Measurements from ENCODE around the gene NPAS3. TPM values are rescaled to one million over a fixed set of nuclear protein-coding genes. Genes with fewer than 3 reads are reported as not detected.

NPAS3 gene
- total RNA-seq, 1 experiment from 2014 or later = 0.35 TPM

- BruUV-seq (replicated peaks) = no TSS peak
- peak overlapping the region; percentile 35 for H3K4me3 Mint-ChIP-seq (ENCODE audit: unreplicated experiment)
- H3K27me3 Mint-ChIP-seq (ENCODE audit: insufficient read depth, unreplicated experiment) = peaks cover 42% of the 10 kb centered on the region
- no peak for DNase-seq (ENCODE audit: unreplicated experiment)
- no peaks in the 10 kb centered on the region for H3K9me3 Mint-ChIP-seq (ENCODE audit: unreplicated experiment)
- no peak overlapping the region for H3K27ac Mint-ChIP-seq (ENCODE audit: low read depth, unreplicated experiment)
- CTCF ChIA-PET = no interaction called here
- no peaks in the 10 kb centered on the region for H3K36me3 Mint-ChIP-seq (ENCODE audit: insufficient read depth, unreplicated experiment)
- H3K4me1 Mint-ChIP-seq (ENCODE audit: insufficient read depth, unreplicated experiment) = peaks cover 6% of the 10 kb centered on the region
- POLR2A ChIA-PET = no interaction called here
- TF ChIP-seq CTCF (IDR thresholded peaks at IDR 0.05; ENCODE audit: unreplicated experiment) = no peak
- intact Hi-C loops (cut with micrococcal nuclease) = loop anchor here (10.0 kb wide), 1 partner anchor 340 kb away; no protein-coding TSS in a partner anchor
Observed at GRCh38 chr14:32934881-32935633, 3.6 kb upstream of the NPAS3 start.

- no peak for TF ChIP-seq CTCF (IDR thresholded peaks at IDR 0.05; ENCODE audit: unreplicated experiment)
- peak; percentile 38 for DNase-seq (ENCODE audit: unreplicated experiment)
- CTCF ChIA-PET = interaction anchor here (0.5 kb wide), 2 partner anchors 229 to 1670 kb away, joined by 3 read pairs; no protein-coding TSS in a partner anchor
- peak overlapping the region; percentile 31 for H3K27ac Mint-ChIP-seq (ENCODE audit: low read depth, unreplicated experiment)
- peaks cover 6% of the 10 kb centered on the region for H3K4me1 Mint-ChIP-seq (ENCODE audit: insufficient read depth, unreplicated experiment)
- POLR2A ChIA-PET = interaction anchor here (0.6 kb wide), 1 partner anchor 14 kb away, joined by 4 read pairs; no protein-coding TSS in a partner anchor
- H3K36me3 Mint-ChIP-seq (ENCODE audit: insufficient read depth, unreplicated experiment) = no peaks in the 10 kb centered on the region
- intact Hi-C loops (cut with micrococcal nuclease) = loop anchor here (10.0 kb wide), 1 partner anchor 345 kb away; no protein-coding TSS in a partner anchor
- peaks cover 29% of the 10 kb centered on the region for H3K27me3 Mint-ChIP-seq (ENCODE audit: insufficient read depth, unreplicated experiment)
- BruUV-seq (replicated peaks) = no TSS peak
- peak overlapping the region; percentile 83 for H3K4me3 Mint-ChIP-seq (ENCODE audit: unreplicated experiment)
- H3K9me3 Mint-ChIP-seq (ENCODE audit: unreplicated experiment) = no peaks in the 10 kb centered on the region
Observed at GRCh38 chr14:32939254-32940065, 781 bp downstream of the NPAS3 start.

GRCh38 chr14:32940066-32940651, 1.5 kb downstream of the NPAS3 start:
- DNase-seq (ENCODE audit: unreplicated experiment) = no peak
- no TSS peak for BruUV-seq (replicated peaks)
- CTCF ChIA-PET = interaction anchor here (0.5 kb wide), 2 partner anchors 230 to 1671 kb away, joined by 3 read pairs; no protein-coding TSS in a partner anchor
- H3K9me3 Mint-ChIP-seq (ENCODE audit: unreplicated experiment) = no peaks in the 10 kb centered on the region
- peak overlapping the region; percentile 83 for H3K4me3 Mint-ChIP-seq (ENCODE audit: unreplicated experiment)
- H3K27ac Mint-ChIP-seq (ENCODE audit: low read depth, unreplicated experiment) = peak overlapping the region; percentile 31
- peaks cover 6% of the 10 kb centered on the region for H3K4me1 Mint-ChIP-seq (ENCODE audit: insufficient read depth, unreplicated experiment)
- POLR2A ChIA-PET = interaction anchor here (0.6 kb wide), 1 partner anchor 15 kb away, joined by 4 read pairs; no protein-coding TSS in a partner anchor
- no peaks in the 10 kb centered on the region for H3K36me3 Mint-ChIP-seq (ENCODE audit: insufficient read depth, unreplicated experiment)
- peaks cover 23% of the 10 kb centered on the region for H3K27me3 Mint-ChIP-seq (ENCODE audit: insufficient read depth, unreplicated experiment)
- TF ChIP-seq CTCF (IDR thresholded peaks at IDR 0.05; ENCODE audit: unreplicated experiment) = no peak
- intact Hi-C loops (cut with micrococcal nuclease) = no loop called here
